Stimulated activated naive CD4-positive, alpha-beta T cell (primary cell): Measurements from ENCODE around the gene DCAF17.
"Not testable (repeated sequence)": the region's sequence is repeated elsewhere in the genome, so short reads cannot be mapped to it uniquely, and the experiment has no call there.

Source experiments
- DNase-seq, 6 experiments: peaks; one replicate each; lab custom pipeline; 2025; lab: John Stamatoyannopoulos, UW

The DCAF17 gene

GRCh38 chr2:171410624-171411023 is 23.4 kb upstream of the DCAF17 start:
- no peak for DNase-seq

GRCh38 chr2:171411214-171411613 is 22.8 kb upstream of the DCAF17 start:
- no peak for DNase-seq

GRCh38 chr2:171411791-171412483 is 22.1 kb upstream of the DCAF17 start:
- no peak for DNase-seq

- DNase-seq = no peak
Observed at GRCh38 chr2:171412571-171413175, 21.4 kb upstream of the DCAF17 start.

GRCh38 chr2:171414645-171415044 is 19.4 kb upstream of the DCAF17 start:
- not testable (repeated sequence) for DNase-seq

- peak; percentile 36 to 73 (median 72) for DNase-seq
Observed at GRCh38 chr2:171416009-171416926, 17.8 kb upstream of the DCAF17 start.

- no peak for DNase-seq
Observed at GRCh38 chr2:171419333-171419732, 14.7 kb upstream of the DCAF17 start.

GRCh38 chr2:171420728-171421563 is 13.1 kb upstream of the DCAF17 start:
- no peak for DNase-seq

- DNase-seq = not testable (repeated sequence)
Observed at GRCh38 chr2:171422710-171423495, 11.1 kb upstream of the DCAF17 start.

GRCh38 chr2:171430516-171431410 is 3.3 kb upstream of the DCAF17 start:
- no peak for DNase-seq

- DNase-seq = no peak
Observed at GRCh38 chr2:171431677-171432167, 2.3 kb upstream of the DCAF17 start.

- no peak for DNase-seq
Observed at GRCh38 chr2:171432206-171432968, 1.6 kb upstream of the DCAF17 start.

- peak in 5 of 6 experiments; percentile 1 to 28 (median 6) for DNase-seq
Observed at GRCh38 chr2:171432969-171433762, 860 bp upstream of the DCAF17 start.

GRCh38 chr2:171433763-171434012 is 338 bp upstream of the DCAF17 start, which contains the start of gene METTL8:
Gene METTL8 (minus strand): TSS chr2:171433990. CDS start chr2:171392185, 41,805 bp downstream.
- DNase-seq = no peak

- no peak for DNase-seq
Observed at GRCh38 chr2:171436307-171436706, 2.3 kb downstream of the DCAF17 start.

GRCh38 chr2:171441470-171441869 is 7.4 kb downstream of the DCAF17 start:
- DNase-seq = no peak

- DNase-seq = no peak
Observed at GRCh38 chr2:171447675-171448074, 13.6 kb downstream of the DCAF17 start.

GRCh38 chr2:171451074-171451473 is 17.0 kb downstream of the DCAF17 start:
- no peak for DNase-seq
